ENCODE results near the gene PAIP2. TPM values are rescaled to one million over a fixed set of nuclear protein-coding genes. Genes with fewer than 3 reads are reported as not detected.
"Not testable (repeated sequence)": the region's sequence is repeated elsewhere in the genome, so short reads cannot be mapped to it uniquely, and the experiment has no call there.

PAIP2 gene
- total RNA-seq, 1 donor from 2014 or later: 75.6 TPM

GRCh38 chr5:139378101-139378825 lies 36.6 kb downstream of the PAIP2 start:
- no peak for DNase-seq (ENCODE audit: low spot score)

- DNase-seq (ENCODE audit: low spot score): no peak
These were observed 37.3 kb downstream of the PAIP2 start for GRCh38 chr5:139378941-139379361.

DNA sequence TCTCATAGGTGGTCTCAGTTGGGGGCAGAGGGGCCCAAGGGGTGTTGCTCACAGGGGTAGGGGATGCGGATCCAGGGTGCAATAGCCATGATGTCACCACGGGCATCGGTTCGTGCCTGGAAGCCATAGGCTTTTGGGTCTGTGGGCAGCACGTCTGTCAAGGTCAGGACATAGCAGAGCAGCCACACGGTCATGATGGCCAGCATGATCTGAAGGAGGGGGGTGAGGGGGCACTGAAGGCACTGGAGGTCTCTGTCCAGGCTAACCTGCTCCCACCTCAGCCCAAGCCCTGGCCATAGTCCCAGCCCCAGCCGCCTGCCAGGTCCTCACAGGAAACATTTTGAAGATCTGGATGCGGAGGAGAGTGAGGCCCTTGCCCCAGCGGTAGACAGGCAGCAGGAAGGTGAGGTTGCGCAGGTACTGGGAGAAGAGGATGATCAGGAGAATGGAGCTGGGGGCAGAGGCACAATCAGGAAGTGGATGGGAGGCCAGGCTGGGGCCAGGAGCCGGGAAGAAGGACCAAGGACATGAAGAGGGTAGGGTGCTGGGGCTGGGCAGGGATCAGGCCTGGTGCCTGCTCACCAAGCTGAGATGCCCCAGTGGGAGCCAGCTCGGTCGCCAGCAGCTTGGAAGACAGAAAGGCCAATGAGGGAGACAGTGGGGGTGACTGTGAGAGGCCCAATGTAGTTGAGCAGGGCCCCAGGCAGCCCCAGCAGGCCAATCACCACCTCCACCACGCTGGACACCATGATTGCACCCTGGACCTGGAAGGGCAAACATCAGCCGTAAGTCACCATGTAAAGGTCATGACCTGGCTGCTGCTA lies 38.2 kb downstream of the PAIP2 start:
- no peak for DNase-seq (ENCODE audit: low spot score)

DNA sequence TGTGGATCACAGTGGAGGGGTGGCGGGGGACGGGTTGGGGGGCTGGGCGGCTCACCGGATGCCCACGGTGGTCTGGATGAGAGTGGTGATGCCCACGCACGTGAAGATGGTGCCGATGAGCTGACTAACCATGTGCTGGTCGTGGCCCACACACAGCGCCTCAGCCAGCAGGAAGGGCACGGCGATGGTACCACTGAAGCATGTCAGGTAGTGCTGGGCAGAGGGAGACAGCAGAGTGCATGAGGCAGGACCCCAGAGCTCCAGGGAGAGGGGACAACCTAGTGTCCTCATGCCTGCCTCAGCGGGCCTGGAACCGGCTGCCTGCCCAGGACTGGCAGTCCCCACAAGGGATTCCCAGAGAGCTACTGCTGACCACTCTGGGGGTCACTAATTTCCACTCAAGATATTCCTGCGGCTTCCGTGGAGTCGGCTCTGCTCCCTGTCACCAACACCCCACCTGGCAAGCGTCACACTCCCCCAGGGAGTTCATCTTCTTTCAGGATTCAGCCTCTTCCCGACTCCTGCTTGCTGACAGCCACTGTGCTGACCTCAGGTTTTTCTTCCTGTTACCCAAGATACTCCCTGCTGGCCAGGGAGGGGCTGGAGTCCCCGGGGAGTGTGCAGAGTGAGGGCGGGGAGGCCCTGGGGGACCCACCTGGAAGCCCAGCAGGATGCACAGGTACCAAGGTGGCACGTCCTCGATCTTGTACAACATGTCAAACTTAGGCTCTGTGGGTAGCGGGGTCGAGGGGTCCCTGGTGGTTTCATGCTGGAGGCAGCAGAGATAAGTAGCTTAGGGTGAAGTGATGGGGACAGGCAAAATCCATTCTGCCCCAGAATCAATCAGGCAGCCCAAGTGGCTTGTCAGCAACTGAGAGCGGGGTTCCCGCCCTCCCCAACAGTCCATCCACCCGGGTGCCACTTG lies 40.4 kb downstream of the PAIP2 start:
- no peak for DNase-seq (ENCODE audit: low spot score)

GRCh38 chr5:139382807-139383206 lies 41.2 kb downstream of the PAIP2 start:
- DNase-seq (ENCODE audit: low spot score): no peak

DNA sequence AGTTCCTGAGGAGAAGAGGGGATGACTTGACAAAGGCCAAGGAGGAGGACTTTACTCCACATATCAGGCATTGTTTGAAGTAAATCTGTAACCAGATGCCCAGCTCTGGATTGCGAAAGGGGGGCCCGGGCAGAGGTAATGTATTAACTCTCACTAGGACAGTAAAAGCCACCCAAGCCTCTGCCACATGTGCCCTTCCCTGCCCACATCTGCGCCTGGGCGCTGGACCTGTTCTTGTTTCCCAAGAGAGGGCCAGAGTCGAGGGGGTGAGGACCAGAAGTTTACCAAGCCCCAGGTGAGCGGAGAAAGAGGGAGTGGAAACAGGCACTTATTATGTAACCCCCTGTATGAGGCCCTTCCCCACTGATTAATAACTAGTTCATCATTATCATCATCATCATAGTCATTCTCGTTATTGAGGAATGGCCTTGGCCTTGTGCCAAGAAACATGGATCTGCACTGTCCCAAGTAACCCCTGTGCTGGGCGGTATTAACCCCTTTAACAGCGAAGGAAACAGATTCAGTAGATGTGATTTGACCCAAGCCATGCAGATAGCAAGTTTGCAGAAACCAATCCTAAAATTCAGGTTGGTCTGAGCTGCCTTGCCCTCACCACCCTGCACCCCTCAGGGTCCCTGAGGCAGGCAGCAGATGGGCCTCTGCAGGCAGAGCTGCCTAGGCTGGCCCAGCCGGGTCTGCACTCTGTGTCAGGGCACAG lies 41.8 kb downstream of the PAIP2 start, which contains the start of gene SLC23A1:
TSS of gene SLC23A1 (minus strand) at position 23 of the 718 bp plus-strand sequence. CDS start 44 bp downstream, outside the sequence.
- DNase-seq (ENCODE audit: low spot score): no peak

- DNase-seq (ENCODE audit: low spot score): no peak
These were observed 42.4 kb downstream of the PAIP2 start for GRCh38 chr5:139383993-139384590.

GRCh38 chr5:139384591-139385051 lies 43.0 kb downstream of the PAIP2 start:
- DNase-seq (ENCODE audit: low spot score): no peak

- no peak for DNase-seq (ENCODE audit: low spot score)
These were observed 43.7 kb downstream of the PAIP2 start for GRCh38 chr5:139385061-139386049.

GRCh38 chr5:139386050-139386438 lies 44.4 kb downstream of the PAIP2 start:
- no peak for DNase-seq (ENCODE audit: low spot score)

GRCh38 chr5:139386956-139387355 lies 45.3 kb downstream of the PAIP2 start:
- DNase-seq (ENCODE audit: low spot score): not testable (repeated sequence)

- DNase-seq (ENCODE audit: low spot score): no peak
These were observed 46.0 kb downstream of the PAIP2 start for GRCh38 chr5:139387611-139388197.

GRCh38 chr5:139388198-139388821 lies 46.7 kb downstream of the PAIP2 start:
- no peak for DNase-seq (ENCODE audit: low spot score)

GRCh38 chr5:139389701-139390638 lies 48.3 kb downstream of the PAIP2 start, which contains the start of gene MZB1:
Gene MZB1 (minus strand): TSS chr5:139389913. CDS start chr5:139389856, 57 bp downstream.
- no peak for DNase-seq (ENCODE audit: low spot score)

DNA sequence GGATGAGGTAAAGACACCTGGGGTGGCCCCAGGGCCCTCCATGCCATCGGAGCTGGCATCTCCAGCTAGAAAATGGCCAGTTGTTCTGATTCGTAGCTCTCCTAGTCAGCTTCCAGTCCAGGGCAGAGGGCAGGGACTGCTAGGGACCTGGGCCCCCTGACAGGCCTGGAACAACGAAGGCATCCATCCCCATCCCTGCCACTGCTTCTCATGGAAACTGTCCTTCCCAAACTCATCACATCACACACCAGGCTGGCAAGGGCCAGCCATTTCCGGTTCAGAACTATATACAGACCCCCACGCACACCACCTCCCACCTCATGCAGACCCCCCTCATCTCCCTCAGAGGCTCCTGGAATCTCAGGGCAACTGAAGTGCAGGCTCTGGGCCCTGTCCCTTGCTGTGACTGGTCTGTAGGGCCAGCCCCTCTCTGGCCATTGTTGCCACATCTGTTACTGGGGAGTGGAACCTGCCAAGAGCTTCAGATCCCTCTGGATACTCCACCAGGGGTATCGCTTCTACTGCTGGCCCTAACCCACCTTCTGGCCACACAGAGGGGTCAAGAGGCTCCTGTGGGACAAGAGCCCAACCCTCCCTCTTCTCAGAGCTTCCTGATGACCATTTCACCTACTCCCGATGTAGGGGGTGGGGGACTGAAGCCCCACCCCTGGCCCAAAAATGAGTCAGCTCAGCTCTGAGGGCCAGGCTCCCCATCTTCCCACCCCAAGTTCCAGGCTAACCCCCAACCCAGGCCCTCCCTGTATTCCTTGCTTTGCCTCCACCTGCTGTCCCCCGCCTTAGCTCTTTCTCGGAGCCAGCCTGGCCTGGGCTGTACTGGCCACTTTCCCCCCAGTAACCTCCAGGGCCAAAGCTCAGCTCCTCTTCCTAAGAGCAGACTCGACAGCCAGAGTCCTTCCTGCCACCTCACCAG lies 49.2 kb downstream of the PAIP2 start:
- no peak for DNase-seq (ENCODE audit: low spot score)
